Measurements from ENCODE around the gene SLIT3.

GRCh38 chr5:168686837-168687236, 614.1 kb downstream of the SLIT3 start:
- TF ChIP-seq TARDBP (IDR thresholded peaks at IDR 0.05) = no peak
- TF ChIP-seq, protein P1, sequence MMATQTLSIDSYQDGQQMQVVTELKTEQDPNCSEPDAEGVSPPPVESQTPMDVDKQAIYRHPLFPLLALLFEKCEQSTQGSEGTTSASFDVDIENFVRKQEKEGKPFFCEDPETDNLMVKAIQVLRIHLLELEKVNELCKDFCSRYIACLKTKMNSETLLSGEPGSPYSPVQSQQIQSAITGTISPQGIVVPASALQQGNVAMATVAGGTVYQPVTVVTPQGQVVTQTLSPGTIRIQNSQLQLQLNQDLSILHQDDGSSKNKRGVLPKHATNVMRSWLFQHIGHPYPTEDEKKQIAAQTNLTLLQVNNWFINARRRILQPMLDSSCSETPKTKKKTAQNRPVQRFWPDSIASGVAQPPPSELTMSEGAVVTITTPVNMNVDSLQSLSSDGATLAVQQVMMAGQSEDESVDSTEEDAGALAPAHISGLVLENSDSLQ (IDR thresholded peaks at IDR 0.05) = no peak
- TF ChIP-seq SUZ12 (IDR thresholded peaks at IDR 0.05) = no peak
